ENCODE measurements around the gene CEACAM20.

The CEACAM20 gene

DNA sequence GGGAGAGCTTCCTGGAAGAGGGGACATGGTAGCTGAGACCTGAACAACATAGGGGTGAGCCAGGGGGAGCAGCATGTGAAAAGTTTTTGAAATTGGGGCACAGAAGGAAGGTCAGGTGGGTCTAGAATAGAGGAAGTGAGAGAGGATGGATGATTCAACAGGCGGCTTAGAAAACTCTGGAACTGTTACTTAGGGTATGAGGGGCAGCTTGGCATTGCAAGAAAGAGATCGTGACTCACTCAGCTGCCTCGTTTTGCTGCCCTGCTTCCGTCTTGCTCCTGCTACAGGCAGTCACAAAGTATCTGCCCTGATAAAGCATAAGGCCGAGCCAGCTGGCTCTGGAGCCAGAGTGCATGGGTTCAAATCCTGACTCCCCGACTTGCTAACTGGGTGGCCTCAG, 1.3 kb upstream of the CEACAM20 start:
- TF ChIP-seq CTCF (conservative IDR thresholded peaks at IDR 0.05; ENCODE audit: low read length), result no peak
- H3K4me3 ChIP-seq (ENCODE audit: low read length), result no peak overlapping the region
- peak; percentile 11 for DNase-seq (ENCODE audit: low read depth)

GRCh38 chr19:44527554-44527953, 1.9 kb downstream of the CEACAM20 start:
- H3K4me3 ChIP-seq (ENCODE audit: low read length), result no peak overlapping the region
- no peak for DNase-seq (ENCODE audit: low read depth)
- TF ChIP-seq CTCF (conservative IDR thresholded peaks at IDR 0.05; ENCODE audit: low read length), result no peak

- H3K4me3 ChIP-seq (ENCODE audit: low read length), result no peak overlapping the region
- no peak for TF ChIP-seq CTCF (conservative IDR thresholded peaks at IDR 0.05; ENCODE audit: low read length)
- no peak for DNase-seq (ENCODE audit: low read depth)
Observed at GRCh38 chr19:44525721-44526430, 3.6 kb downstream of the CEACAM20 start.

GRCh38 chr19:44521370-44521769, 8.1 kb downstream of the CEACAM20 start:
- no peak for DNase-seq (ENCODE audit: low read depth)
- no peak for TF ChIP-seq CTCF (conservative IDR thresholded peaks at IDR 0.05; ENCODE audit: low read length)
- no peak overlapping the region for H3K4me3 ChIP-seq (ENCODE audit: low read length)

- TF ChIP-seq CTCF (conservative IDR thresholded peaks at IDR 0.05; ENCODE audit: low read length), result no peak
- H3K4me3 ChIP-seq (ENCODE audit: low read length), result no peak overlapping the region
Observed at GRCh38 chr19:44517146-44517545, 12.3 kb downstream of the CEACAM20 start.

DNA sequence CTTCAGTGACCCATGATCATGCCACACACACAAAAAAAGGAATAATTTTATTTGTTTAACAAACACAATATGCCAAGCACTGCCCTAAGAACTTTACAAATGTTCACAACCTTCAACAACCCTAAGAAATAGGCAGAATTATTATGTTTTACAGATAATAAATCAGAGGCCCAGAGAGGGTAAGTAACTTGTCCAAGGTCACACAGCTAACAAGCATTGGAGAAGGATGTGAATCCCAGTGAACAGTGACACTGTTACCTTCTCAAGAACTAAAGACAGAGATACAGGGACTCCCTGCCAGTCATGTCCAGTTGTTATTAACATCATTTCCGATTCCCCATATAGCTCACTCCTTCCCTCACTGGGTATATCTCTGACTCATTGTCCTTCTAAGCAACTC, 13.6 kb downstream of the CEACAM20 start:
- no peak for DNase-seq (ENCODE audit: low read depth)
- no peak for TF ChIP-seq CTCF (conservative IDR thresholded peaks at IDR 0.05; ENCODE audit: low read length)
- no peak overlapping the region for H3K4me3 ChIP-seq (ENCODE audit: low read length)

More at GRCh38 chr19:44517146-44517545, 12.3 kb downstream of the CEACAM20 start:
- DNase-seq (ENCODE audit: low read depth), result no peak

GRCh38 chr19:44515031-44515430, 14.4 kb downstream of the CEACAM20 start:
- DNase-seq (ENCODE audit: low read depth), result no peak
- no peak for TF ChIP-seq CTCF (conservative IDR thresholded peaks at IDR 0.05; ENCODE audit: low read length)
- no peak overlapping the region for H3K4me3 ChIP-seq (ENCODE audit: low read length)

Measured in AG10803 (cell line).